ENCODE data around the gene NLRP8. TPM values are rescaled to one million over a fixed set of nuclear protein-coding genes. Genes with fewer than 3 reads are reported as not detected.

Gene NLRP8
- total and polyA plus RNA-seq, 2 experiments from 2014 or later: not detected

DNA sequence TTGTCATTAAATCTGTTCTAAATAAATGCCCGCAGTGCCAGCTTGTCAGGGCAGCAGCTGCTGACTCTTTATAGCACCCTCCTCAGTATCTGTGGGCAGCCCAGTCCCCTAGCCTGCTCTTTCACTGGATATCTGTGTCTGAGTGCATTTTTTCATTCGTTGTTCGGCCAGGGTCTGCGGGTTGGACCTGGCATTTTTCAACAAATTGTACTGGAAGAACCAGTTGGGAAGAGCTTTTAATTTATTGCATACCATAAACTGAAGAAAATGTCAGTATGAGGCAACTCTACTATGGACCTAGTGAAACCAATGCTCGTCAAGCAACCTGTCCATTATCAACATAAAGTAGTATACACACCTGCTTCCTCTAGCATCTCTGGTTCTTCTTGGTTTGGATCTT is 24.1 kb upstream of the NLRP8 start:
- H3K9me3 Mint-ChIP-seq: peaks cover 98% of the 10 kb centered on the region
- no peak for TF ChIP-seq CREB1 (CRISPR knock-in tag; IDR thresholded peaks at IDR 0.05; ENCODE audit: low read depth)
- no peak for TF ChIP-seq CTCF (conservative IDR thresholded peaks at IDR 0.05; ENCODE audit: low read depth in 2 of 2)
- TF ChIP-seq, protein P1, sequence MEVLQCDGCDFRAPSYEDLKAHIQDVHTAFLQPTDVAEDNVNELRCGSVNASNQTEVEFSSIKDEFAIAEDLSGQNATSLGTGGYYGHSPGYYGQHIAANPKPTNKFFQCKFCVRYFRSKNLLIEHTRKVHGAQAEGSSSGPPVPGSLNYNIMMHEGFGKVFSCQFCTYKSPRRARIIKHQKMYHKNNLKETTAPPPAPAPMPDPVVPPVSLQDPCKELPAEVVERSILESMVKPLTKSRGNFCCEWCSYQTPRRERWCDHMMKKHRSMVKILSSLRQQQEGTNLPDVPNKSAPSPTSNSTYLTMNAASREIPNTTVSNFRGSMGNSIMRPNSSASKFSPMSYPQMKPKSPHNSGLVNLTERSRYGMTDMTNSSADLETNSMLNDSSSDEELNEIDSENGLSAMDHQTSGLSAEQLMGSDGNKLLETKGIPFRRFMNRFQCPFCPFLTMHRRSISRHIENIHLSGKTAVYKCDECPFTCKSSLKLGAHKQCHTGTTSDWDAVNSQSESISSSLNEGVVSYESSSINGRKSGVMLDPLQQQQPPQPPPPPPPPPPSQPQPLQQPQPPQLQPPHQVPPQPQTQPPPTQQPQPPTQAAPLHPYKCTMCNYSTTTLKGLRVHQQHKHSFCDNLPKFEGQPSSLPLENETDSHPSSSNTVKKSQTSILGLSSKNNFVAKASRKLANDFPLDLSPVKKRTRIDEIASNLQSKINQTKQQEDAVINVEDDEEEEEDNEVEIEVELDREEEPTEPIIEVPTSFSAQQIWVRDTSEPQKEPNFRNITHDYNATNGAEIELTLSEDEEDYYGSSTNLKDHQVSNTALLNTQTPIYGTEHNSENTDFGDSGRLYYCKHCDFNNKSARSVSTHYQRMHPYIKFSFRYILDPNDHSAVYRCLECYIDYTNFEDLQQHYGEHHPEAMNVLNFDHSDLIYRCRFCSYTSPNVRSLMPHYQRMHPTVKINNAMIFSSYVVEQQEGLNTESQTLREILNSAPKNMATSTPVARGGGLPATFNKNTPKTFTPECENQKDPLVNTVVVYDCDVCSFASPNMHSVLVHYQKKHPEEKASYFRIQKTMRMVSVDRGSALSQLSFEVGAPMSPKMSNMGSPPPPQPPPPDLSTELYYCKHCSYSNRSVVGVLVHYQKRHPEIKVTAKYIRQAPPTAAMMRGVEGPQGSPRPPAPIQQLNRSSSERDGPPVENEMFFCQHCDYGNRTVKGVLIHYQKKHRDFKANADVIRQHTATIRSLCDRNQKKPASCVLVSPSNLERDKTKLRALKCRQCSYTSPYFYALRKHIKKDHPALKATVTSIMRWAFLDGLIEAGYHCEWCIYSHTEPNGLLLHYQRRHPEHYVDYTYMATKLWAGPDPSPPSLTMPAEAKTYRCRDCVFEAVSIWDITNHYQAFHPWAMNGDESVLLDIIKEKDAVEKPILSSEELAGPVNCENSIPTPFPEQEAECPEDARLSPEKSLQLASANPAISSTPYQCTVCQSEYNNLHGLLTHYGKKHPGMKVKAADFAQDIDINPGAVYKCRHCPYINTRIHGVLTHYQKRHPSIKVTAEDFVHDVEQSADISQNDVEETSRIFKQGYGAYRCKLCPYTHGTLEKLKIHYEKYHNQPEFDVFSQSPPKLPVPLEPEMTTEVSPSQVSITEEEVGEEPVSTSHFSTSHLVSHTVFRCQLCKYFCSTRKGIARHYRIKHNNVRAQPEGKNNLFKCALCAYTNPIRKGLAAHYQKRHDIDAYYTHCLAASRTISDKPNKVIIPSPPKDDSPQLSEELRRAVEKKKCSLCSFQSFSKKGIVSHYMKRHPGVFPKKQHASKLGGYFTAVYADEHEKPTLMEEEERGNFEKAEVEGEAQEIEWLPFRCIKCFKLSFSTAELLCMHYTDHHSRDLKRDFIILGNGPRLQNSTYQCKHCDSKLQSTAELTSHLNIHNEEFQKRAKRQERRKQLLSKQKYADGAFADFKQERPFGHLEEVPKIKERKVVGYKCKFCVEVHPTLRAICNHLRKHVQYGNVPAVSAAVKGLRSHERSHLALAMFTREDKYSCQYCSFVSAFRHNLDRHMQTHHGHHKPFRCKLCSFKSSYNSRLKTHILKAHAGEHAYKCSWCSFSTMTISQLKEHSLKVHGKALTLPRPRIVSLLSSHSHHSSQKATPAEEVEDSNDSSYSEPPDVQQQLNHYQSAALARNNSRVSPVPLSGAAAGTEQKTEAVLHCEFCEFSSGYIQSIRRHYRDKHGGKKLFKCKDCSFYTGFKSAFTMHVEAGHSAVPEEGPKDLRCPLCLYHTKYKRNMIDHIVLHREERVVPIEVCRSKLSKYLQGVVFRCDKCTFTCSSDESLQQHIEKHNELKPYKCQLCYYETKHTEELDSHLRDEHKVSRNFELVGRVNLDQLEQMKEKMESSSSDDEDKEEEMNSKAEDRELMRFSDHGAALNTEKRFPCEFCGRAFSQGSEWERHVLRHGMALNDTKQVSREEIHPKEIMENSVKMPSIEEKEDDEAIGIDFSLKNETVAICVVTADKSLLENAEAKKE (CRISPR knock-in tag; IDR thresholded peaks at IDR 0.05): no peak
- no peak for TF ChIP-seq ETS1 (IDR thresholded peaks at IDR 0.05)
- TF ChIP-seq ZNF331 (CRISPR knock-in tag; IDR thresholded peaks at IDR 0.05; ENCODE audit: low read depth): no peak
- no peak for TF ChIP-seq NANOG (IDR thresholded peaks at IDR 0.05; ENCODE audit: borderline replicate concordance)
- TF ChIP-seq EZH2 (IDR thresholded peaks at IDR 0.05; ENCODE audit: low read depth, unreplicated experiment): no peak
- no peak for TF ChIP-seq ZNF114 (CRISPR knock-in tag; IDR thresholded peaks at IDR 0.05)
- no peak for TF ChIP-seq REST (IDR thresholded peaks at IDR 0.05; ENCODE audit: unreplicated experiment)
- no peak for TF ChIP-seq STAT1 (IDR thresholded peaks at IDR 0.05; ENCODE audit: unreplicated experiment)
- TF ChIP-seq EZH2phosphoT487 (IDR thresholded peaks at IDR 0.05; ENCODE audit: unreplicated experiment): no peak
- TF ChIP-seq POLR2AphosphoS5 (IDR thresholded peaks at IDR 0.05; ENCODE audit: low read depth): no peak
- no peak for TF ChIP-seq JUNB (IDR thresholded peaks at IDR 0.05; ENCODE audit: unreplicated experiment)

More for the DNA sequence above, 24.1 kb upstream of the NLRP8 start:
- Histone ChIP-seq H2AFZ (no peak overlapping the region), H3K27ac (ENCODE audit: low read depth) (no peak overlapping the region), H3K79me2 (replicated peaks; ENCODE audit: insufficient read depth) (no peaks in the 10 kb centered on the region), H3F3A (replicated peaks; ENCODE audit: low read depth) (no peaks in the 10 kb centered on the region), H3K9me2 (ENCODE audit: insufficient read depth) (no peaks in the 10 kb centered on the region), H4K20me1 (replicated peaks; ENCODE audit: insufficient read depth) (no peaks in the 10 kb centered on the region), H3K4me2 (no peak overlapping the region), H3K36me3 (ENCODE audit: insufficient read depth) (peaks cover 12% of the 10 kb centered on the region; the same call in 1 of the 2 replicates), H3K27me3 (ENCODE audit: insufficient read depth) (no peaks in the 10 kb centered on the region), H3K4me3 (no peak overlapping the region), H3K4me1 (ENCODE audit: insufficient read depth) (no peaks in the 10 kb centered on the region)
- ATAC-seq: no peak
- no peak for DNase-seq (ENCODE audit: low spot score)
- H3K4me3 Mint-ChIP-seq: no peak overlapping the region
- H3K27ac Mint-ChIP-seq: no peak overlapping the region
- no peaks in the 10 kb centered on the region for H3K27me3 Mint-ChIP-seq (ENCODE audit: insufficient read depth, low read depth, poor library complexity)
- peaks cover 12% of the 10 kb centered on the region; the same call in 2 of the 3 replicates for H3K36me3 Mint-ChIP-seq (ENCODE audit: low read depth)
- H3K4me1 Mint-ChIP-seq: no peaks in the 10 kb centered on the region
